Measurements from ENCODE around the gene TBC1D5. TPM values are rescaled to one million over a fixed set of nuclear protein-coding genes. Genes with fewer than 3 reads are reported as not detected.

TBC1D5 gene
- total RNA-seq, 3 donors from 2014 or later (not counting 1 experiment from before 2014, with no cell fraction given): 63.8 to 81.9 (median 74.9) TPM

DNA sequence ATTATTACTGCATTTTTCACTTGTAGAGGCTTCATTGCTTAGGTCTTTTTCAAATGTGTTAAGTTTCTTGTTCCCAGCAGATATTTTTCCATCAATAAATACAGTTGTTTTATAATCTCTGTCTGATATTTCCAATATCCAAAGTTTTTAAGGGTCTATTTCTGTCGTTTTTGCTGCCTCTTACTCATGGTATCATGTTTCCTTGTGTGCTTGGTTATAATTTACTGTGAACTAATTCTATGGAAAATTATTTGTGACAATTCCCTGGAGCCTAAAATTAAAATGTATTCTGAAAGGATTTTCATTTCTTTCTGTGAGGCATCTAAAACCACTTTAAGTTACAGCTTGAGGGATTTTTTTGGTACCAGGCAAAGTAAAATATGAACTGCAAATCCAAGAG lies 17.5 kb downstream of the TBC1D5 start:
- H3K27me3 Mint-ChIP-seq (ENCODE audit: low read depth in 2 of 2): no peaks in the 10 kb centered on the region

DNA sequence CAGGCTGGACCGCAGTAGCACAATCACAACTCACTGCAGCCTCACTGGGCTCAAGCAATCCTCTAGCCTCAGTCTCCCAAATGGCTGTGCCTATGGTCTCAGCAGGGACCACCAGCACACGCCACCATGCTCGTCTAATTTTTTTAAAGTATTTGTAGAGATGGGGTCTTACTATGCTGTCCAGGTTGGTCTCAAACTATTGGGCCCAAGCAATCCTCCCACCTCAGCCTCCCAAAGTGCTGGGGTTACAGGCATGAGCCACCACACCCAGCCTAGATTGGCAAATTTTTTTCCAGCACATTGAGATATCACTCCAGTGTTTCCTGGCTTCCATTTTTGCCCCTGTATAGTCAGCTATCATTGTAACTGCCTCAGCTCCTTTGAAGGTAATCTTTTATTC lies 18.3 kb downstream of the TBC1D5 start:
- no peak for DNase-seq
- no peaks in the 10 kb centered on the region for H3K27me3 ChIP-seq (ENCODE audit: control insufficient read depth, insufficient read depth, low read length)
- no peak overlapping the region for H3K27ac ChIP-seq (ENCODE audit: low read length)
- WGBS (ENCODE audit: insufficient coverage): 100% methylated on average over 1 of the region's 3 CpGs
- H3K9me3 ChIP-seq (ENCODE audit: control insufficient read depth, insufficient read depth, low read length): no peaks in the 10 kb centered on the region
- Mint-ChIP-seq H3K4me3 (no peak overlapping the region), H3K4me1 (peaks cover 0 to 3% of the 10 kb centered on the region in 2 donors), H3K27ac (no peak overlapping the region), H3K36me3 (no peaks in the 10 kb centered on the region), H3K9me3 (no peaks in the 10 kb centered on the region), H3K27me3 (ENCODE audit: low read depth in 2 of 2) (no peaks in the 10 kb centered on the region)
- H3K36me3 ChIP-seq (ENCODE audit: control insufficient read depth, insufficient read depth, low read length): no peaks in the 10 kb centered on the region
- H3K4me1 ChIP-seq (ENCODE audit: control insufficient read depth, insufficient read depth, low read length): no peaks in the 10 kb centered on the region
- TF ChIP-seq, protein P1, sequence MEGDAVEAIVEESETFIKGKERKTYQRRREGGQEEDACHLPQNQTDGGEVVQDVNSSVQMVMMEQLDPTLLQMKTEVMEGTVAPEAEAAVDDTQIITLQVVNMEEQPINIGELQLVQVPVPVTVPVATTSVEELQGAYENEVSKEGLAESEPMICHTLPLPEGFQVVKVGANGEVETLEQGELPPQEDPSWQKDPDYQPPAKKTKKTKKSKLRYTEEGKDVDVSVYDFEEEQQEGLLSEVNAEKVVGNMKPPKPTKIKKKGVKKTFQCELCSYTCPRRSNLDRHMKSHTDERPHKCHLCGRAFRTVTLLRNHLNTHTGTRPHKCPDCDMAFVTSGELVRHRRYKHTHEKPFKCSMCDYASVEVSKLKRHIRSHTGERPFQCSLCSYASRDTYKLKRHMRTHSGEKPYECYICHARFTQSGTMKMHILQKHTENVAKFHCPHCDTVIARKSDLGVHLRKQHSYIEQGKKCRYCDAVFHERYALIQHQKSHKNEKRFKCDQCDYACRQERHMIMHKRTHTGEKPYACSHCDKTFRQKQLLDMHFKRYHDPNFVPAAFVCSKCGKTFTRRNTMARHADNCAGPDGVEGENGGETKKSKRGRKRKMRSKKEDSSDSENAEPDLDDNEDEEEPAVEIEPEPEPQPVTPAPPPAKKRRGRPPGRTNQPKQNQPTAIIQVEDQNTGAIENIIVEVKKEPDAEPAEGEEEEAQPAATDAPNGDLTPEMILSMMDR (IDR thresholded peaks at IDR 0.05): no peak
- intact Hi-C loops (cut with micrococcal nuclease): no loop called here
- H3K4me3 ChIP-seq (ENCODE audit: low read length): no peak overlapping the region
- ATAC-seq: no peak

More for the DNA sequence above, 17.5 kb downstream of the TBC1D5 start:
- H3K9me3 ChIP-seq (ENCODE audit: control insufficient read depth, insufficient read depth, low read length): no peaks in the 10 kb centered on the region
- H3K27me3 ChIP-seq (ENCODE audit: control insufficient read depth, insufficient read depth, low read length): no peaks in the 10 kb centered on the region
- WGBS (ENCODE audit: insufficient coverage): no CpG with 5 or more reads among the region's 1 CpG
- H3K4me3 ChIP-seq (ENCODE audit: low read length): no peak overlapping the region
- DNase-seq (no peak), ATAC-seq (no peak)
- Mint-ChIP-seq H3K9me3 (no peaks in the 10 kb centered on the region), H3K36me3 (no peaks in the 10 kb centered on the region), H3K4me1 (peaks cover 0 to 5% of the 10 kb centered on the region in 2 donors), H3K4me3 (no peak overlapping the region), H3K27ac (no peak overlapping the region)
- no peaks in the 10 kb centered on the region for H3K4me1 ChIP-seq (ENCODE audit: control insufficient read depth, insufficient read depth, low read length)
- intact Hi-C loops (cut with micrococcal nuclease): no loop called here
- TF ChIP-seq, protein P1 (IDR thresholded peaks at IDR 0.05): no peak
- no peak overlapping the region for H3K27ac ChIP-seq (ENCODE audit: low read length)
- no peaks in the 10 kb centered on the region for H3K36me3 ChIP-seq (ENCODE audit: control insufficient read depth, insufficient read depth, low read length)

DNA sequence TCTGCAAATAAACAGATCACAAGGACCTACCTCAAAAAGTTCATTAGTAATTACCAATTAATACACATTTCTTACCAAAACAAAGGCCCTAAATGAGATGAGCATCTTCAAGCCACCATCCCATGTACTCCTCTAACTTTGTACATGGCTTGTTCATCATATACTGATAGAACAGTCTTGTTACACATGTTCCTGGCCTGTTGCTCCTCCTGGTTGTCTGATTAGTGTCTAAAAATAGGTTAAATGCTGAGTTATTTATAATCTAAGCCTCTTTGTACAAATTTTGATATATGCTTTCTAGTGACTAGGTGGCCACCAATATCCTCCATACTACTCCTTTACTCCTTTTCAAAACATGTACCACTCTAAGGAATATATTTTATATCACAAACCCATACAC lies 25.0 kb downstream of the TBC1D5 start:
- no peak overlapping the region for H3K4me3 Mint-ChIP-seq
- no peaks in the 10 kb centered on the region for H3K27me3 Mint-ChIP-seq (ENCODE audit: low read depth in 2 of 2)
- Histone ChIP-seq H3K9me3 (ENCODE audit: control insufficient read depth, insufficient read depth, low read length) (peaks cover 17% of the 10 kb centered on the region), H3K4me3 (ENCODE audit: low read length) (no peak overlapping the region), H3K27ac (ENCODE audit: low read length) (no peak overlapping the region), H3K4me1 (ENCODE audit: control insufficient read depth, insufficient read depth, low read length) (no peaks in the 10 kb centered on the region), H3K27me3 (ENCODE audit: control insufficient read depth, insufficient read depth, low read length) (no peaks in the 10 kb centered on the region), H3K36me3 (ENCODE audit: control insufficient read depth, insufficient read depth, low read length) (peaks cover 13% of the 10 kb centered on the region)
- peaks cover 10 to 18% of the 10 kb centered on the region in 2 donors for H3K4me1 Mint-ChIP-seq
- TF ChIP-seq, protein P1 (IDR thresholded peaks at IDR 0.05): no peak
- peaks cover 4 to 8% of the 10 kb centered on the region in 2 donors for H3K9me3 Mint-ChIP-seq
- intact Hi-C loops (cut with micrococcal nuclease): no loop called here
- no peak for ATAC-seq
- H3K27ac Mint-ChIP-seq: no peak overlapping the region
- DNase-seq: no peak
- peaks cover 22% of the 10 kb centered on the region for H3K36me3 Mint-ChIP-seq

DNA sequence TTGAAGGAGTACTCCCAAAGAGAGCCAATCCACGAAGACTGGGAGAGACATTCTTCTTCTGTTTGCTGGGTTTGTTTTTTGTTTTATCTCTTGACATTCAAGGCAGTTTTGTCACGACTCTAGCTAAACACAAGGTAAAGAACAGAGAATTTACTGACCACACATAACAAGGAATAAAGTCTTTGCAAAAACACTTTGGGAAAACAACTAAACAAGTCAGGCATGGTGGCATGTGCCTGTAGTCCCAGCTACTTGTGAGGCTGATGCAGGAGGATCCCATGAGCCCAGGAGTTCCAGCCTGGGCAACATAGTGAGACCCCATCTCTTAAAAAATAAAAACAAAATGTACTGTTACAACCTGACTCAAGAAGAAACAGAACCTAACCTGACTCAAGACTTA lies 28.0 kb downstream of the TBC1D5 start:
- no peak overlapping the region for H3K4me3 ChIP-seq (ENCODE audit: low read length)
- peaks cover 13% of the 10 kb centered on the region for H3K36me3 ChIP-seq (ENCODE audit: control insufficient read depth, insufficient read depth, low read length)
- H3K4me1 ChIP-seq (ENCODE audit: control insufficient read depth, insufficient read depth, low read length): no peaks in the 10 kb centered on the region
- DNase-seq (no peak), ATAC-seq (no peak)
- TF ChIP-seq, protein P1 (IDR thresholded peaks at IDR 0.05): no peak
- Mint-ChIP-seq H3K36me3 (peaks cover 22% of the 10 kb centered on the region), H3K27me3 (ENCODE audit: low read depth in 2 of 2) (no peaks in the 10 kb centered on the region), H3K9me3 (peaks cover 4 to 8% of the 10 kb centered on the region in 2 donors), H3K4me3 (no peak overlapping the region), H3K4me1 (peaks cover 21 to 32% of the 10 kb centered on the region in 2 donors), H3K27ac (no peak overlapping the region)
- peaks cover 17% of the 10 kb centered on the region for H3K9me3 ChIP-seq (ENCODE audit: control insufficient read depth, insufficient read depth, low read length)
- no peak overlapping the region for H3K27ac ChIP-seq (ENCODE audit: low read length)
- intact Hi-C loops (cut with micrococcal nuclease): no loop called here
- H3K27me3 ChIP-seq (ENCODE audit: control insufficient read depth, insufficient read depth, low read length): no peaks in the 10 kb centered on the region
- WGBS (ENCODE audit: insufficient coverage): 100% methylated on average over 2 of the region's 2 CpGs

All from natural killer cell (primary cell).